ENCODE data around the gene WBP2.

Gene WBP2

GRCh38 chr17:75818326-75818885 lies 36.7 kb downstream of the WBP2 start:
- Histone ChIP-seq H3F3A (ENCODE audit: insufficient read depth, low read length) (no peaks in the 10 kb centered on the region; the same call in 1 of the 2 replicates), H3K9me2 (replicated peaks; ENCODE audit: insufficient read depth, low read length) (no peaks in the 10 kb centered on the region), H3K27me3 (replicated peaks; ENCODE audit: insufficient read depth, low read length) (no peaks in the 10 kb centered on the region), H2AFZ (ENCODE audit: low read length) (no peak overlapping the region), H3K4me2 (ENCODE audit: low read depth, low read length) (no peak overlapping the region), H3K9ac (ENCODE audit: low read length) (no peak overlapping the region), H3K27ac (ENCODE audit: low read length) (no peak overlapping the region), H4K20me1 (ENCODE audit: insufficient read depth, low read length) (no peaks in the 10 kb centered on the region), H3K36me3 (replicated peaks; ENCODE audit: insufficient read depth, low read length) (no peaks in the 10 kb centered on the region), H3K9me3 (replicated peaks; ENCODE audit: insufficient read depth, low read length) (no peaks in the 10 kb centered on the region), H3K4me3 (ENCODE audit: low read length) (no peak overlapping the region), H3K4me1 (ENCODE audit: low read length) (peaks cover 9% of the 10 kb centered on the region), H3K79me2 (ENCODE audit: low read length) (no peaks in the 10 kb centered on the region)
- TF ChIP-seq EZH2 (optimal IDR thresholded peaks at IDR 0.05; ENCODE audit: low read depth, low read length) = no peak
- no peak for TF ChIP-seq CTCF (IDR thresholded peaks at IDR 0.05; ENCODE audit: low read length)
- no peak for TF ChIP-seq EZH2phosphoT487 (IDR thresholded peaks at IDR 0.05; ENCODE audit: low read length)
- DNase-seq = no peak

GRCh38 chr17:75817571-75817970 lies 37.6 kb downstream of the WBP2 start:
- H3K9me3 ChIP-seq (replicated peaks; ENCODE audit: insufficient read depth, low read length) = no peaks in the 10 kb centered on the region
- no peaks in the 10 kb centered on the region for H3K36me3 ChIP-seq (replicated peaks; ENCODE audit: insufficient read depth, low read length)
- H4K20me1 ChIP-seq (ENCODE audit: insufficient read depth, low read length) = no peaks in the 10 kb centered on the region
- H3F3A ChIP-seq (ENCODE audit: insufficient read depth, low read length) = no peaks in the 10 kb centered on the region; the same call in 1 of the 2 replicates
- H3K27me3 ChIP-seq (replicated peaks; ENCODE audit: insufficient read depth, low read length) = no peaks in the 10 kb centered on the region
- DNase-seq = no peak
- H3K4me2 ChIP-seq (ENCODE audit: low read depth, low read length) = no peak overlapping the region
- TF ChIP-seq EZH2phosphoT487 (IDR thresholded peaks at IDR 0.05; ENCODE audit: low read length) = no peak
- no peak for TF ChIP-seq EZH2 (optimal IDR thresholded peaks at IDR 0.05; ENCODE audit: low read depth, low read length)
- no peak for TF ChIP-seq CTCF (IDR thresholded peaks at IDR 0.05; ENCODE audit: low read length)
- no peaks in the 10 kb centered on the region for H3K9me2 ChIP-seq (replicated peaks; ENCODE audit: insufficient read depth, low read length)
- peaks cover 9% of the 10 kb centered on the region for H3K4me1 ChIP-seq (ENCODE audit: low read length)
- no peak overlapping the region for H2AFZ ChIP-seq (ENCODE audit: low read length)
- H3K4me3 ChIP-seq (ENCODE audit: low read length) = no peak overlapping the region
- no peak overlapping the region for H3K9ac ChIP-seq (ENCODE audit: low read length)
- H3K27ac ChIP-seq (ENCODE audit: low read length) = no peak overlapping the region
- no peaks in the 10 kb centered on the region for H3K79me2 ChIP-seq (ENCODE audit: low read length)

- TF ChIP-seq CTCF (IDR thresholded peaks at IDR 0.05; ENCODE audit: low read length) (no peak), EZH2 (optimal IDR thresholded peaks at IDR 0.05; ENCODE audit: low read depth, low read length) (no peak), EZH2phosphoT487 (IDR thresholded peaks at IDR 0.05; ENCODE audit: low read length) (no peak)
- Histone ChIP-seq H3K9me2 (replicated peaks; ENCODE audit: insufficient read depth, low read length) (no peaks in the 10 kb centered on the region), H3K27me3 (replicated peaks; ENCODE audit: insufficient read depth, low read length) (no peaks in the 10 kb centered on the region), H3K4me3 (ENCODE audit: low read length) (no peak overlapping the region), H3K36me3 (replicated peaks; ENCODE audit: insufficient read depth, low read length) (no peaks in the 10 kb centered on the region), H3F3A (ENCODE audit: insufficient read depth, low read length) (no peaks in the 10 kb centered on the region; the same call in 1 of the 2 replicates), H3K79me2 (ENCODE audit: low read length) (no peaks in the 10 kb centered on the region), H3K9ac (ENCODE audit: low read length) (no peak overlapping the region), H3K27ac (ENCODE audit: low read length) (no peak overlapping the region), H4K20me1 (ENCODE audit: insufficient read depth, low read length) (no peaks in the 10 kb centered on the region), H3K9me3 (replicated peaks; ENCODE audit: insufficient read depth, low read length) (no peaks in the 10 kb centered on the region), H3K4me1 (ENCODE audit: low read length) (peaks cover under 1% of the 10 kb centered on the region; the same call in 1 of the 2 replicates), H3K4me2 (ENCODE audit: low read depth, low read length) (no peak overlapping the region), H2AFZ (ENCODE audit: low read length) (no peak overlapping the region)
- DNase-seq = no peak
Observed at GRCh38 chr17:75816693-75817092, 38.4 kb downstream of the WBP2 start.

All from MM.1S (cell line).